GM21786 (cell line): ENCODE results near the gene DES.

Source experiments
- ATAC-seq: cut with Tn5 transposase; IDR thresholded peaks from one replicate; pipeline ENCODE4 v1.9.1; 2021; ENCODE audit not compliant: unreplicated experiment

Gene DES

GRCh38 chr2:219419331-219420197, 1.4 kb downstream of the DES start:
- ATAC-seq, result no peak

GRCh38 chr2:219420687-219421086, 2.5 kb downstream of the DES start:
- no peak for ATAC-seq

DNA sequence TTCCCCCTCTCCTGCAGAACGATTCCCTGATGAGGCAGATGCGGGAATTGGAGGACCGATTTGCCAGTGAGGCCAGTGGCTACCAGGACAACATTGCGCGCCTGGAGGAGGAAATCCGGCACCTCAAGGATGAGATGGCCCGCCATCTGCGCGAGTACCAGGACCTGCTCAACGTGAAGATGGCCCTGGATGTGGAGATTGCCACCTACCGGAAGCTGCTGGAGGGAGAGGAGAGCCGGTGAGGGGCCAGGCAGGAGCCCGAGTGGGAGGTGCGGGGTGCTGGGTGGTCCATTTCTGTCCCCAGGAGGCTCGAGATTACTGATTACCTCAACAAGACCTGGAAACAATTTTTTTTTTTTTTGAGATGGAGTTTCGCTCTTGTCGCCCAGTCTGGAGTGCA, 3.1 kb downstream of the DES start:
- no peak for ATAC-seq

- ATAC-seq, result no peak
Observed at GRCh38 chr2:219422952-219423534, 4.9 kb downstream of the DES start.

DNA sequence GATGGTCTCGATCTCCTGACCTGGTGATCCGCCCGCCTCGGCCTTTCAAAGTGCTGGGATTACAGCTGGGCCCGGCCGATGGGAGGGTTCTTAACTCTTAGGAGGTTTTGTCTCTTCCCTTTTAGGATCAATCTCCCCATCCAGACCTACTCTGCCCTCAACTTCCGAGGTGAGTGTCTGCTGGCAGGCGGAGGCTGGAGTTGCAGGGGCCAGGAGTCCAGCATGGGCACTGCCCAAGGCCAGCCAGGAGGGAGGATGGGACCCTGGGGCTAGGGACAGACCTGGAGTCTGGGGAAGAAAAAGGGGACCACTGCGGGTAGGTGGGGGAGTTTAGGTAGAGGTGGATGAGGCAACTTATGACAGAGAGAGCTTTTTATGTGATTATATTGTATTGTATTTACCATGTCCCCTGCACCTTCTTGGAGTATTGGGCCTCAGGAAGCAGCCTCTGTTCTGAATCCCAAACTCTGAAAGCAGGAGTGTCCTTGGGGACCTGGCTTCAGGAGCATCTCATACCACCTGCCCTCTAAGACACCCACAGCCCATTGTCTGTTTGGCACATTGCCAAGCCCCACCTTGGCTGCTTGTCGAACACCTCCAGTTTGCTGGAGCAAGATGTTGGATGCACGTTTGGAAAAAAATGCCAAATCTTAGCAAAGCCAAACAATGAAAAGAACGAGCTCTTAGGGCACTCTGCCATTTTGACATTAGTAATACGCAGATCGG, 5.6 kb downstream of the DES start:
- ATAC-seq, result no peak

GRCh38 chr2:219425238-219426067, 7.3 kb downstream of the DES start:
- no peak for ATAC-seq

DNA sequence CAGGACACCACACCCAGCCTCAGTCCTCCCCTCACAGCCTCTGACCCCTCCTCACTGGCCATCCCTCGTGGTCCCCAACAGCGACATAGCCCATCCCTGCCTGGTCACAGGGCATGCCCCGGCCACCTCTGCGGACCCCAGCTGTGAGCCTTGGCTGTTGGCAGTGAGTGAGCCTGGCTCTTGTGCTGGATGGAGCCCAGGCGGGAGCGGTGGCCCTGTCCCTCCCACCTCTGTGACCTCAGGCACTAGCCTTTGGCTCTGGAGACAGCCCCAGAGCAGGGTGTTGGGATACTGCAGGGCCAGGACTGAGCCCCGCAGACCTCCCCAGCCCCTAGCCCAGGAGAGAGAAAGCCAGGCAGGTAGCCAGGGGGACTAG, 7.9 kb downstream of the DES start:
- ATAC-seq, result no peak

DNA sequence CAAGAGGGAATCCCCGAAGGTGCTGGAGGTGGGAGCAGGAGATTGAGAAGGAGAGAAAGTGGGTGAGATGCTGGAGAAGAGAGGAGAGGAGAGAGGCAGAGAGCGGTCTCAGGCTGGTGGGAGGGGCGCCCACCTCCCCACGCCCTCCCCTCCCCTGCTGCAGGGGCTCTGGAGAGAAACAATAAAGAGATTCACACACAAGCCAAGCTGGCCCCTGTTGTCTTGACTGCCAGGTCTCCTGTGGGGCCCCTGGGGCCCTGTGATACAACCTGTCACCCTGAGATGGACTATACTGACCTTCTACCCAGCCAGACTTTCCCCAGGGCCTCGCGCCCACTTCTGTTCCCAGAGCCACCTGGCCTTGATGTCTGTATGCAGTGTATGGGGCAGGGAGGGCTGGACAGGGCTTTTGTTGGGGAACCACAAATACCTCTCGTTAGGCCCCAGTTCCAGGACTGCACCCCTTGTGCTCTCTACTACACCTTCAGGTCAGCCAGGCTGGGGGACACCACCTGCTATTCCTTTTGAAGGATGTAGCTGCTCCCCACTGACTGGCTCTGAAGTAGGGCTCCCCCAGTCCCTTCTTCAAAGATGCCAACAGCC, 8.5 kb downstream of the DES start:
- no peak for ATAC-seq

- ATAC-seq, result no peak
Observed at GRCh38 chr2:219428469-219428868, 10.3 kb downstream of the DES start.

- no peak for ATAC-seq
Observed at GRCh38 chr2:219429958-219430606, 11.9 kb downstream of the DES start.

GRCh38 chr2:219430633-219431615, 12.7 kb downstream of the DES start:
- ATAC-seq, result no peak

- ATAC-seq, result no peak
Observed at GRCh38 chr2:219433666-219434467, 15.7 kb downstream of the DES start.

DNA sequence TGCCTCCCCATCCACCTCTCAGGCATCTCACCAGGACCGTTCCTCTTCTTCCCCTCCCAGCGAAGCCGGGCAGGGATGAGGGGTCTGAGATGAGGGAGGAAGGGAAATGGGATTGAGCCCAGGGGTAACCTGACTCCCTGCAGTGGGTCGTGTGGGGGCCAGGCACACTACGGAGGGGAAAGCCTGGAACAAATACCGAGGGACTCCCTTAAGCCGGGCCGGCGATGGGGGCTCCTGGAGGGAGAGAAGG, 16.2 kb downstream of the DES start:
- ATAC-seq, result no peak

- no peak for ATAC-seq
Observed at GRCh38 chr2:219434718-219435525, 16.7 kb downstream of the DES start, which contains the start of gene SPEG. TSS of gene SPEG (plus strand) at chr2:219434843. CDS start at chr2:219434978, 135 bp downstream.

DNA sequence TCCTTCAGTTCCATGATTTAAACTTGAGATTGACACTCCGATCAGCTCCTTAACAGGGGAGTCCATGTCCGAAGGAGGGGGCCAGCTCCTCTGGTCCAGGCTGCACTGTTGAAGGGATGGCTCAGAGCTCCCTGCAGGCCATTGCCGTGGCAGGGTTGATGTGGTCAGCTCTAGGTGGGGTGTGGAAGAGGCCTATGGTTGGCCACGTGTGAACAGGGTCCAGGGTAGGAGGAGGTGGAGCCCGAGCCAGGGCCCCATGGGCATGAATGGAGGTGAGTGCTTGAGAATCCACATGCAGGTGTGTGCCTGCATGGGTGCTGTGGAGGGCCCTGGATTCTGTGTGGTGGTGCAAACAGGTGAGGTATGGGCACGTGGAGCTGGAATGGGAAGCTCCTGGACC, 17.5 kb downstream of the DES start:
- ATAC-seq, result no peak

GRCh38 chr2:219436491-219436890, 18.3 kb downstream of the DES start:
- no peak for ATAC-seq

- ATAC-seq, result no peak
Observed at GRCh38 chr2:219437141-219437540, 19.0 kb downstream of the DES start.
